ENCODE results near the gene MUL1. TPM values are rescaled to one million over a fixed set of nuclear protein-coding genes. Genes with fewer than 3 reads are reported as not detected.

Gene MUL1
- total and polyA plus RNA-seq, 9 of the 15 experiments (the other 6 are each of a cell fraction or from before 2014, with no cell fraction given): 10.4 to 32.9 (median 19.3) TPM

DNA sequence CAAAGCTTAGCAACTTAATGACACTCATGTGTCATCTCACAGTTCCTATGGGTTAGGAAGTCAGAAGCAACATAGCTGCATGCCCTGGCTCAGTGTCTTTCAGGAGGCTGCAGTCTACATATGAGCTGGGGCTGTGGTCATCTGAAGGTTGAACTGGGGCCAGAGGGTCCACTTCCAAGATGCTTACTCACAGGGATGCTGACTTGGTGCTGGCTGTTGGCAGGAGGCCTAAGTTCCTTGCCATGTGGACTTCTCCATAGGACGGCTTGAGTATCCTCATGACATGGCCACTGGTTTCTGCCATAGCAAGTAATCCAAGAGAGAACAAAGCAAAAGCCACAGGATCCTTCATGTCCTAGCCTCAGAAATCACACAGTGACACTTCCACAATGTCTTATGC is 32.3 kb upstream of the MUL1 start:
- in situ Hi-C loops (cut with MboI) (no loop called here), intact Hi-C loops (cut with micrococcal nuclease) (no loop called here)
- ATAC-seq (no peak), FAIRE-seq (no peak), DNase-seq (ENCODE audit: extremely low read depth in 1 of 4, low spot score in 3 of 4) (no peak)
- no peaks in the 10 kb centered on the region for H3K9me1 ChIP-seq (ENCODE audit: control insufficient read depth, insufficient read depth, low read length)
- CTCF ChIA-PET (ENCODE audit: low intra/inter-chr PET ratio): no interaction called here
- no peak overlapping the region for H3K4me2 ChIP-seq (ENCODE audit: insufficient read depth, low read length)
- POLR2A ChIA-PET: interaction anchor here (0.6 to 3.0 kb wide), 2 partner anchors 15 kb away, joined by 3 to 10 read pairs; no protein-coding TSS in a partner anchor
- H2AFZ ChIP-seq (ENCODE audit: low read depth, low read length): no peak overlapping the region
- peaks cover 43 to 69% of the 10 kb centered on the region in 2 experiments for H3K27me3 ChIP-seq (ENCODE audit: control insufficient read depth in 2 of 2, insufficient read depth in 2 of 2, low read length in 2 of 2)
- no peaks in the 10 kb centered on the region for H3K9me3 ChIP-seq (replicated peaks; ENCODE audit: control insufficient read depth, insufficient read depth, low read depth, low read length)
- H3K36me3 ChIP-seq (ENCODE audit: control insufficient read depth, insufficient read depth, low read length): no peaks in the 10 kb centered on the region
- no peaks in the 10 kb centered on the region for H3K4me1 ChIP-seq (replicated peaks in 1 of 2; ENCODE audit: control insufficient read depth in 2 of 2, insufficient read depth in 2 of 2, low read length in 2 of 2)
- H3K9ac ChIP-seq (ENCODE audit: insufficient read depth in 1 of 2, low read depth in 2 of 2, low read length in 2 of 2): no peak overlapping the region
- no peak overlapping the region for H3K4me3 ChIP-seq
- H4K20me1 ChIP-seq (replicated peaks; ENCODE audit: control insufficient read depth, insufficient read depth, low read length): peaks cover 7% of the 10 kb centered on the region; the same call in 1 of the 2 replicates
- WGBS (ENCODE audit: insufficient coverage, low coverage, missing lambda C conversion rate): 5% methylated on average over 1 of the region's 1 CpG
- no peaks in the 10 kb centered on the region for H3K79me2 ChIP-seq (ENCODE audit: control insufficient read depth, insufficient read depth, low read length)
- H3K27ac ChIP-seq (ENCODE audit: extremely low read depth, low read depth, low read length): no peak overlapping the region
- TF ChIP-seq ZNF324 (CRISPR knock-in tag; IDR thresholded peaks at IDR 0.05) (no peak), ID3 (CRISPR knock-in tag; IDR thresholded peaks at IDR 0.05) (no peak), ID3 (tag; IDR thresholded peaks at IDR 0.05) (no peak), ZFP30 (CRISPR knock-in tag; IDR thresholded peaks at IDR 0.05; ENCODE audit: borderline replicate concordance) (no peak), PML (IDR thresholded peaks at IDR 0.05; ENCODE audit: low read length) (no peak), TARDBP (IDR thresholded peaks at IDR 0.05) (no peak), BACH1 (tag; IDR thresholded peaks at IDR 0.05) (no peak), HNRNPH1 (optimal IDR thresholded peaks at IDR 0.05; ENCODE audit: low read depth, low read length) (no peak)
- TF ChIP-seq, protein P1, sequence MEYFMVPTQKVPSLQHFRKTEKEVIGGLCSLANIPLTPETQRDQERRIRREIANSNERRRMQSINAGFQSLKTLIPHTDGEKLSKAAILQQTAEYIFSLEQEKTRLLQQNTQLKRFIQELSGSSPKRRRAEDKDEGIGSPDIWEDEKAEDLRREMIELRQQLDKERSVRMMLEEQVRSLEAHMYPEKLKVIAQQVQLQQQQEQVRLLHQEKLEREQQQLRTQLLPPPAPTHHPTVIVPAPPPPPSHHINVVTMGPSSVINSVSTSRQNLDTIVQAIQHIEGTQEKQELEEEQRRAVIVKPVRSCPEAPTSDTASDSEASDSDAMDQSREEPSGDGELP (CRISPR knock-in tag; IDR thresholded peaks at IDR 0.05; ENCODE audit: borderline replicate concordance): no peak
- TF ChIP-seq, protein P2, sequence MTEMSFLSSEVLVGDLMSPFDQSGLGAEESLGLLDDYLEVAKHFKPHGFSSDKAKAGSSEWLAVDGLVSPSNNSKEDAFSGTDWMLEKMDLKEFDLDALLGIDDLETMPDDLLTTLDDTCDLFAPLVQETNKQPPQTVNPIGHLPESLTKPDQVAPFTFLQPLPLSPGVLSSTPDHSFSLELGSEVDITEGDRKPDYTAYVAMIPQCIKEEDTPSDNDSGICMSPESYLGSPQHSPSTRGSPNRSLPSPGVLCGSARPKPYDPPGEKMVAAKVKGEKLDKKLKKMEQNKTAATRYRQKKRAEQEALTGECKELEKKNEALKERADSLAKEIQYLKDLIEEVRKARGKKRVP (CRISPR knock-in tag; IDR thresholded peaks at IDR 0.05): no peak
- TF ChIP-seq, protein P3, sequence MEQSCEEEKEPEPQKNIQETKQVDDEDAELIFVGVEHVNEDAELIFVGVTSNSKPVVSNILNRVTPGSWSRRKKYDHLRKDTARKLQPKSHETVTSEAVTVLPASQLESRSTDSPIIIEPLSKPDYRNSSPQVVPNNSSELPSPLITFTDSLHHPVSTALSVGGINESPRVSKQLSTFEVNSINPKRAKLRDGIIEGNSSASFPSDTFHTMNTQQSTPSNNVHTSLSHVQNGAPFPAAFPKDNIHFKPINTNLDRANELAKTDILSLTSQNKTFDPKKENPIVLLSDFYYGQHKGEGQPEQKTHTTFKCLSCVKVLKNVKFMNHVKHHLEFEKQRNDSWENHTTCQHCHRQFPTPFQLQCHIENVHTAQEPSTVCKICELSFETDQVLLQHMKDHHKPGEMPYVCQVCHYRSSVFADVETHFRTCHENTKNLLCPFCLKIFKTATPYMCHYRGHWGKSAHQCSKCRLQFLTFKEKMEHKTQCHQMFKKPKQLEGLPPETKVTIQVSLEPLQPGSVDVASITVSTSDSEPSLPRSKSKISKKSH (CRISPR knock-in tag; IDR thresholded peaks at IDR 0.05): no peak
- no TSS peak for BruUV-seq (replicated peaks)
